Measurements from ENCODE around the gene ZBBX.
"Not testable (repeated sequence)": the region's sequence is repeated elsewhere in the genome, so short reads cannot be mapped to it uniquely, and the experiment has no call there.

The ZBBX gene, protein sequence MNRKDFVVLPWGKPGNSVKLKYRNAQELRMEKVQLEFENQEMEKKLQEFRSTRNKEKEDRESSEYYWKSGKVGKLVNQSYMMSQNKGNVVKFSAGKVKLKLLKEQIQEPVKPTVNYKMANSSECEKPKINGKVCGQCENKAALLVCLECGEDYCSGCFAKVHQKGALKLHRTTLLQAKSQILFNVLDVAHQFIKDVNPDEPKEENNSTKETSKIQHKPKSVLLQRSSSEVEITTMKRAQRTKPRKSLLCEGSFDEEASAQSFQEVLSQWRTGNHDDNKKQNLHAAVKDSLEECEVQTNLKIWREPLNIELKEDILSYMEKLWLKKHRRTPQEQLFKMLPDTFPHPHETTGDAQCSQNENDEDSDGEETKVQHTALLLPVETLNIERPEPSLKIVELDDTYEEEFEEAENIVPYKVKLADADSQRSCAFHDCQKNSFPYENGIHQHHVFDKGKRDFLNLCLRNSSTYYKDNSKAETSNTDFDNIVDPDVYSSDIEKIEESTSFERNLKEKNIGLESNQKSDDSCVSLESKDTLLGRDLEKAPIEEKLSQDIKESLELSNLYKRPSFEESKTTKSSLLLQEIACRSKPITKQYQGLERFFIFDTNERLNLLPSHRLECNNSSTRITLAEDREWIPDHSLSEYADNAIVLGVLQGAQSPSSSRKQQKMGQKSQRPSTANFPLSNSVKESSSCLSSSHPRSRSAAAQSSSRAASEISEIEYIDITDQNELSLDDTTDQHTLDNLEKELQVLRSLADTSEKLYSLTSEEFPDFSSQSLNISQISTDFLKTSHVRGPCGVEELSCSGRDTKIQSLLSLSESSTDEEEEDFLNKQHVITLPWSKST

DNA sequence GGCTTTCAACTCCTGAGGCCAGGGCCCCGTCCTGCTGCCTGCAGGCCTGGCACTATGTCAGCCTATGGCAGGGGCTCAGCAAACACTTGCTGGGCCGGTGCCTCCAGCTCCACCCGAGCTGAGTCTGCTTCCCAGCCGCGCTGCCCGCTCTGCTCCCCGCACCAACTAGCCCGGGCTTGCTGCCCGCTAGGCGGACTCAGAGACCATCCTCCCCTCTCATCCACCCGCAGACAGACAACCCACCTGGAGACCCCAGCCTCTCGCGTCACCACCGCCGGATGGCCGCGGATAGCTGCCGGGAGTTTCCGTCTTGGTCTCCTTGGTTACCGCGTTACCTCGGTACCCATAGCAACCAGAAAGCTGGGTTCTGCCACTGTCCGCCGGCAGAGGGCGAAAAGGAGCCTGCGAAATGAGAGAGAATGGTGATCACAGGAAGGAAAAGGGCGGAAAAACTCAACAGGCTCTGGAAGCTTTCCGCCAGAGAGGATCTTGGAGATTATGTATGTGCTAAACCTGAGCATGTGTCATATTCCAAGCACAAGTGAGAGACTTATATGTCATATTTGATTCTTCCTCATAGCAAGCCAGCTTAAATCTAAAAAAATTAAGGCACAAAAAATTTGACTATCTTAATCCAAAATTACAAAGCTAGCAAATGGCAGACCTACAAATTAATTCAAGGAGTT is at the start of gene ZBBX:
ZBBX (minus strand) TSS at position 294 of the 686 bp plus-strand sequence. CDS start 7,396 bp downstream, outside the sequence.
- DNase-seq, result no peak

DNA sequence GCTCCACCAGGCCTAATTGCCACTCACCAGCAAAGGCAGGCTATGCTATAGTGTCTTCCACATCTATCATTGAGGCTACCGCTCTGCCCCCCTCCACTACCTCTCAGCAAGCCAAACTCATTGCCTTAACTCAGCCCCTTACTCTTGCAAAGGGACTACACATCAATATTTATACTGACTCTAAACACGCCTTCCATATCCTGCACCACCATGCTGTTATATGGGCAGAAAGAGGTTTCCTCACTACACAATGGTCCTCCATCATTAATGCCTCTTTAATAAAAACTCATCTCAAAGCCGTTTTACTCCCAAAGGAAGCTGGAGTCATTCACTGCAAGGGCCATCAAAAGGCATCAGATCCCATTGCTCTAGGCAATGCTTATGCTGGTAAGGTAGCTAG is 46.9 kb upstream of the ZBBX start:
- DNase-seq, result not testable (repeated sequence)

DNA sequence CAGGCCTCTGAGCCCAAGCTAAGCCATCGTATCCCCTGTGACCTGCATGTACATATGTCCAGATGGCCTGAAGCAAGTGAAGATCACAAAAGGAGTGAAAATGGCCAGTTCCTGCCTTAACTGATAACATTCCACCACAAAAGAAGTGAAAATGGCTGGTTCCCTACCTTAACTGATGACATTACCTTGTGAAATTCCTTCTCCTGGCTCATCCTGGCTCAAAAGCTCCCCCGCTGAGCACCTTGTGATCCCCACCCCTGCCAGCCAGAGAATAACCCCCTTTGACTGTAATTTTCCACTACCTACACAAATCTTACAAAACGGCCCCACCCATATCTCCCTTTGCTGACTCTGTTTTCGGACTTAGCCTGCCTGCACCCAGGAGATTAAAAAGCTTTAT is 42.3 kb upstream of the ZBBX start:
- not testable (repeated sequence) for DNase-seq

DNA sequence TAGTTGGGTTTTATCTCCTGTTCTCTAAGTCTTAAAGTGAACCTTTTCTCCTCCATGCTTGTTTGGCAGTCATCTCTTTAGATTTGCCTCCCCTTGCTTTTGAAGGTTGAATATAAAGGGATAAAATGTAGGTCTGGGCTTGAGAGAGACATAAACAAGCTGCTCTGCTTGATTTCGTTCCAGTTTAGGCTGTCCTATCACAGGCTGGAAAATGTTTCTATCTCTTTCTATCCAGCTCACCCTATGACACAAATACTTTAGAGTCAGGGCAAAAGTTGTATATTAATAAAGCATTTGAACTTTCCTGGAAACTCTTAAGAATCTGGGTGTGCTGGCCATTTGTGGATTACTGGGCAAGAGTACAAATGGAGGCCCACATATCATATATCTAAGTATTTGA is 29.5 kb upstream of the ZBBX start:
- no peak for DNase-seq

DNA sequence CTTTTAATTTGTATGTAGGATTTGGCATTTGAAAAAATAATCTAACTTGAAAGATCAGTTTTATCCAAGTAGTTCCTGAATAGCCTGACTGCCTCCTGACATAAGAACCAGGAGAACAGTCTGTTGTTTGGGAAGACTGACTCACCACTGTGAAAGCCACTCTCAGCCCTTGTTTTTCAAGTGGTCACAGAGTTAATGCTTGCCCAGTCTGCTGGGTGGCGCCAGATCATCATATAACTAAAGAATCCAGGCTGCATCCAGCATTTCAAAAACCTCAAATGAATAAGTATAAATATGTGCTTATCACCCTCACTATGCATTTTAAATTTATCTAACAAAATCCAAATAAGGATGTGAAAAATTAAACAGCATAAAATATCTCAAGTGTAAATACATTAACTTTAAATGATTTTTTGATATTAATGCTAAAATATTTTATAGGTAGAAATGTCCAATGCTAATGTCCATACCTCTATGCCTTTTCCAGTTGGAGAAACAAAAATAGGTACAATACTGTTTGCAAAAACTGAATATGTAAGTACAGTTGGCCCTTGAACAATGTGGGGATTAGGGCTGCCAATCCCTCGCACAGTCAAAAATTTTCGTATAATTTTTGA is 26.9 kb upstream of the ZBBX start:
- peak; percentile 2 for DNase-seq

DNA sequence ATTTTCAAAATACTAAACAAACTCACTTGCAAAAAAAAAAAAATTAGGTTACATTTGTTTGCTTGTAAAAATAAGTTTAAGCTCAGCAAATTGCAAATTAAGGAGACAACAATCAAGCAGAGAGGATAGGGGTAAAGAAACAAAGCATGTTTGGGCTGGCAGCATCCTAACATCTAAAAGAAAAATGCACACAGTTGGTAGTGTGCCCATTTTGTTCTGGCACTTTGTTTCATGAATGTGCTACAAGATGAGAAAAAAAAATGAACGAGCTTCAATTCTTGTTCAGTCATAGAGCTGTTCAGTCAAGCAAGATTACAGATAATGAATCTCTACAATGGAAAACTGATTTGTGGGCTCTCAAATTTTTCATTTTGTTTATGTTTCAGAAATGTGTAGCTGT is 17.7 kb upstream of the ZBBX start:
- no peak for DNase-seq

DNA sequence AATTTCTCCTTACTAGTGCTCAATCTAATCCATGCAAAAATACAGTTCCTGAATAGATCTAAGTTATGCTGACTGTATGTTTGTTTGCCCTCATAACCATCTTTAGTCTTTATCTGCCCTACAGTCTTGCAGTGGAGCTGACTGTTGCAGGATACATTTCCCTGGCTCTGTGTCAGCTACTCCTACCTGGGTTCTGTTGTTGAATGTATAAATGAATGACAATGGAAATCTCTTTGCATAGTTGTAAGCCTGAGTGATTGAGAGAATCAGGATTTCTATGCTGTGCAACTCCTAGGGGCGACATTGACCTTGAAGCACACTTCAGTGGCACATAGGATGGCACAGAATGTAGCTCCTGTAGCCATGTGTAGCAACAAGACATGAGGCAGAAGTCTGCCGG is 16.0 kb upstream of the ZBBX start:
- no peak for DNase-seq

DNA sequence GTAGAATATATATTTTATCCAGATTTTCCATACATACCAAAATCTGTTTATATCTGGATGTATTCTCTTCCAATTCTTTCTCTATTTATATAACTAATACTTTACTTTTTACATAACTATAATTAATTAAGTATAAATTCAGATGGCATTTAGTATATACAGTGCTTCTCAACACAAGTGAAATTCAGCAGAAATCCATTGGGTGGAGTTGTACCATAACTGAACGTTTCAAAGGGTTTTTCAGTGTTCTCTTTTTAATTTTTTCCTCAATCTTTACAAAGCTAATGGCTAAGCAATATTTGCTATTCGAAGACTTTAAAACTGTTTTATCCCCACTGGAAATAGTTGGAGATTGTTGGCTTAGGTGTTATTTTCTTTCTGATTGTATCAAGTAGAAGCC is 13.9 kb upstream of the ZBBX start:
- no peak for DNase-seq

DNA sequence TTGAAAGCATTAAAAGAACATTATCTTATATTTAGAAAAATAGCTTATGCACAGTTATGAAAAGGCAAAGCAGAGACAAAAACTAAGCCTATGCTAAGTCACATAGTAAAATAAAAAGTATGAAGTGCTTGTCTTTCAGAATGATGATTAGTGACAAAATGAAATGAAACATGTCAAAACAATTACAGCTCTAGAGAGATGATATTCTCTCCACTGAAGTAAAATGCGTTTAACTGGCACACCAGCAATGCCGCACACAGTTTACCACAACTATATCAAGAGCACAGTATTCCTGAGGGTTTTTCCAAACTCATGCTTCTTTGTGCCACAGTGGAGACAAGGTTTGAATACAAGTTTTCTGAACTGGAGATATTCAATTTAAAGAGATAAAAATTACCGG is 2.1 kb upstream of the ZBBX start:
- no peak for DNase-seq

DNA sequence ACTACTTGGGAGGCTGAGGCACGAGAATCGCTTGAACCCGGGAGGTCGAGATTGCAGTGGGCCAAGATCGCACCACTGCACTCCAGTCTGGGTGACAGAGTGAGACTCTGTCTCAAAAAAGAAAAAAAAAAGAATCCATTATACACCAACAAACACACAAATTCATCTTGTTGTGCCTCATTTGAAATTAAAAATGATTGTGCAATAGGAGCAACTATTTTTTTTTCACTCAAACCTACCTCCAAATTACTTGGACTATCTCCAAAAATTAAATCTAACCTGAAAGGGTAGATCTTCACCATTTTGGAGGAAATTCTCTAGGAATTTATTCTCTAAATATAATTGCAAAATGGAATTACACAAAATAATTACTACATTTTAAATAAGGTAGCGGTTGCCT is 4.6 kb downstream of the ZBBX start:
- no peak for DNase-seq

DNA sequence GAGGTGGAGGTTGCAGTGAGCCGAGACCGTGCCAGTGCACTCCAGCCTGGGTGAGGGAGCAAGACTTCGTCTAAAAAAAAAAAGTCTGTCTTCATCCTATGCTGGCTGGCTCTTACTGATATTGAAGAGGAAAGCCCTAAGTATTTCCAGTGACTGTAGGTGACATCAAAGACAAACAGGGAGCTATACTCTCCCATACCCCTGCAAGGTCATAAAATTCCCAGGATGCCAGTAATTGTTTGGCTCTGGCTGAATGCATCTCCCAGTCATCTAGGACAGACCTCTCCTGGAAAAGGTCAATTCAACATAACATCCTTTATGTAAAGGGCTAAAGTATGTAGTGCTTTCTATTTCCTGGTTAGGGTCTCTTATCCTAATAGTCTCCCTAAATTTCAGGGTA is 8.0 kb downstream of the ZBBX start:
- no peak for DNase-seq

DNA sequence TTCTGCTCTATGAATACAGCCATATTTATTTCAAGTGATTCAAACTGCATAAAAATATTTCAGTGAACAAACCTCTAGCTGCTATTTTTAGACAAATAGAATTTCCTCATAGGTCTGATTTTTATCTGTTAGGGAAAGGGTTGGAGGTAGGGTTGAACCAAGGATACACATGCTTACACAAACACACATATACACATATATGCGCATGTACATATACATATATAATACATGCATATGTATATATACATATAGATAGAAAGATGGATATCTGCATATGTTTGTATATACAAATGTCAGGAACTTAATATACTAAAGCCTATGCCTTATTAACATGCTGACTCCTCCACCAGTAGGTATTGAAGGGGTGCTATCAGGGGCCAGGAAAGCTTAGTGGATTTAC is 18.1 kb downstream of the ZBBX start:
- no peak for DNase-seq

DNA sequence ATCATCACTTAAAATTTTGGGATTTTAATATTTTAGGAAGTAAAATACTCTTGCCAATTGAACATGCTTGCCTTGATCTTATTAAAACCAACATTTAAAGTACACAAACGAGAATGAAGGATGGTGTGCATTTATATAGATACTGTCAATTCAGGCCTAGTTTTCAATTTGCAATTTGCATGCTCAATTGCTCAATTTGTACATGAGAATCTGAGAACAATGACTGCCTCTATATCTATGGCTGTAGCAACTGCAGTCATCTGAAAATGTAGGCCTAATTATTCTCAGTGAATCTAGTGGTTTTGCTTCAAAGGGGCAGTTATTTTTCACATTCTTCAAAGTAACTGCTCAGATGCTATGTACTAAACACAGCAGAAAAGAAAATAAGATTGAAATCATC is 18.8 kb downstream of the ZBBX start:
- DNase-seq, result no peak

DNA sequence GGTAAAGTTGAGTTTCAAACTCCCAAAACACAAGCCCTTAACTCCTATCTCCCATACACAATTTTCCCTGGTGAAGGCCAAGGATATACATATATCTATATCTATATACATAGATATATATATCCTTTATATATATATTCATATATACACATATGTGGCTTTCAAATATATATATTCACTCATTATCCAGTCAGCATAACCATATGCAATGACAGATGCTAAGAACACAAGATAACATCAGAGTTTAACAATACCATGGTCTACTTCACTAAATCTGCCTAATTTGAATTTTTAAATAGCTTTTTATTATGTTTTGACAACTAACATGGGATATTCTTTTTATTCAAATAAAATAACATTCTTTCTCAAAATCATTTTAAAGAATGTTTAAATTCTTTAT is 24.7 kb downstream of the ZBBX start:
- DNase-seq, result no peak

DNA sequence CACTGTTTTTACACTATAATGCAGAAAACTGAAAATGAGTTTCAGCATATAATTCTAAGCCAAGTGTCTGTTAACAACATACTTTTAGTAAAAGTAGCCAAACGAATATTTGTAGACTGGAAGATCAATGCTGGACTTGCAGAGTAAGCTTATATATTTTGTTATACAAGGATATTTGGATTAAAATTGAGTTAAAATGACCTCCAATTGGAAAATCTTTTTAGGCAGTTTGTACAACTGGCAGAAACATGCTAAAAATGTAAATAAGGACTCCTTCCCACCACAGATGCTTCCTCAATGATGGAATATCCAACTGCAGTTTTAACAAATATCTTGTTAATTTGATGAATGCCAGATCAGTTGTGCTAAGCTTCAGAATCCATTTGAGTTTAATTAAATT is 25.3 kb downstream of the ZBBX start:
- DNase-seq, result no peak

DNA sequence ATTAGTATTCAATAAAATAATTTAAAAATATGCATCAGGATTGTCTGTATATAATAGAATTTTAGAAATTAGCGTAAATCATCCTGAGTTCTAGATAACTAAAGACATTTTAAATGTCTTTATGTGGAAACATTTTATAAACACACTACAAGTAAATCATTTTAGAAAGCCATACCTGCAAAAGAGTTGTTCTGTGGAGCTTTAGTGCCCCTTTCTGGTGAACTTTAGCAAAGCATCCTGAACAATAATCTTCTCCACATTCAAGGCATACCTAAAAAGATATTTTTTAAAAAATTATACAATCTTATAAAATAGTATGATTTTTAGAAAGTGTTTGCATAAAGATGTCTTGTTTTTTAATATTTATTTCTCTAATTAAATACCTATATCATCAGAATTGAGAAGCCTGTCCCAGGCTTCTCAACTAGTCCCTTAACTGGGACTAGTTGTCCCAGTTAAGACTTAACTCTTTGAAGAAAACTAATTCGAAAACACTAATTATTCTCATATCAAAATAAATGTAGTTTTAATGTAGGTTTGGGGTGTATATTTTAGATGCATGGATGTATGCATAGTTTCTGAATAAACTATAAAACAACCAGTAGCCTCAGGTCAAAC is 29.7 kb downstream of the ZBBX start:
- DNase-seq, result no peak

DNA sequence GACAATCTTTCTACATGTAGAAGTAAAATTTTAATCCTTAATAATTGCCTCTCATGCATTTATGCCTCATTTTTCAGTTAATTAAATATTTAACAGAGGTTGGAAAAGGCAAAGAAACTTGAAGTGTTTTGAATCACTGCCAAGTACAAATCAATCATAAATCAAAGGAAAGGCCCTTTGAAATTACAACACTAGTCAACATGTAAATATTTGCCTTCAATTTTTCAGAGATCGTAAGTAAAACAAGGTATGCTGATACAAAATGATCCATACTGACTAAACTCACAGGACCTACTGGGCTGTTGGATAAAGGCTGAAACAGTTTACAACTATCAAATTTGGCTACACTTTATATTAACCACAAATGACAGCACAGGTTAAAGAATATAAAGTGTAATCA is 33.9 kb downstream of the ZBBX start:
- no peak for DNase-seq

DNA sequence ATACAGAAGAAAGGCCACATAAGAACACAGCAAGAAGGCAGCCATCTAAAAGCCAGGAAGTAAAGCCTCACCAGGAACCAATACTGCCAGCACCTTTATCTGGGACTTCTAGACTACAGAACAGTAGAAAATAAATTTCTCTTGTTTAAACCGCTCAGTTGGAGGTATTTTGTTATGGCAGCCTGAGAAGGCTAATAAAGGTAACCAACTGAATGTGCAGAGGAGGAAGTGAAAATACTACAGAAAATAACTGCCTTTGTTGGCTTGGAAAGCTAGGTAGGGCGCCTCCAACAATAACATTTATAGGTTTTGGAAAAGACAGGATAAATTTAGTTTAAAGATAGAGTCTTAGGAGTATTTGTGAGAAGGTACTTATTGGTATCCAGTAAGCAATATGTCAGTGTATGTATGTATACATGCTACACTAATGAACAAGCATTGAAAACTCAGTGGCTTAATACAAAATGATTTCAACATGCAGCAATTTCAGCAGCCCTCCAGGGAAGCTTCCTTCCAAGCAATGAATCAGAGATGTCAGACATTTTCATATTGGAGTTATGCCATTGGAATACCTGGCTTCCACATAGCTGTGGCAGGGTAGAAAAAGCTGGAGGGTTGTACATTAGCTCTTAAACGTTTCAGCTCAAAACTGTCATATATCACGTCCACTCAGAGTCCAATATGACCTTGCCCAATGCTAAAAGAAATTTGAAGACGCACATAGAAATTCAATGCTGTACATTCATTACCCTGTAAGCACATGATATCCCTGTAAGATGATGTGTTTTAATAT is 48.9 kb downstream of the ZBBX start:
- DNase-seq, result no peak

DNA sequence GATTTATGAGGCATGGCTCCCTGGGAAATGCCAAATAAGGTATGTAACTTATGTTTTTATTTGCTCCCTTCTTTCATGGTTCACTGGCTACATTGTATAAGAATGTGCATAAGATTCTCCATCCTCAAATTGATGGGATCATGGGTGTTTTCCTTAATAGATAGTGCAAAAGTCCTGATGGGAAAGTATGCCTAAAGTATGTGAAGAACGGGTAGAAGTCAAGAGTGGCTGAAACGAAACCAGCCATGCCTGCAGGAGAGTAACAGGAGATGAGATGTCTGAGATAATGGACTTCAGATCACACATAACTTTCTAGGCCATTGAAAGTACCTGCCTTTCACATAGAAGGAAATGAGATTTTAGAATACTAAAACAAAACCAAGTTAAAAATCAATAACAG is 56.5 kb downstream of the ZBBX start:
- DNase-seq, result no peak

DNA sequence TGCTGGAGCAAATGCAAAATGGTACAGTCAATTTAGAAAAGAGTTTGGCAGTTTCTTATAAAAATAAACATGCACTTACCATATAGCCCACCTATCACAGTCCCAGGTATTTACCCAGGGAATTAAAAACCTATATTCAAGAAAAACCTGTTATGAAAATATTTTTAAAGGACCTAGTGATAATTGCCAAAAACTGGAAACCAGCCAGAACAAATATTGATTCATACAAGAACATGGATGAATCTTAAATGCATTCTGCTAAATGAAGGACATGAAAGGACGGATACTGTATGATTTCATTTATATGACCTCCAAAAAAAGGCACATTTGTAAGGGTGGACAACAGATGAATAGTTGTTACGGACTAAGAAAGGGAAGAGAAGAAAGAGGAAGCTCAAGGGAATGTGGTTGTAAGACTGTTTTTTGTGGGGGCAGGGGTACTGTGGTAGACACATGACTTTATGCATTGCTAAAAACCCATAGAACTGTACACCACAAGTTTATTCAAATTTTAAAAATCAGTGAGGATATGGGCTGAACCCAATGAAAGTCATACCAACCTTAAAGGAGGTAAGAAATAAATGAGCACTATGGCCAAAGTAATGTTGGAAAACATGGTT is 61.0 kb downstream of the ZBBX start:
- DNase-seq, result peak; percentile 19

DNA sequence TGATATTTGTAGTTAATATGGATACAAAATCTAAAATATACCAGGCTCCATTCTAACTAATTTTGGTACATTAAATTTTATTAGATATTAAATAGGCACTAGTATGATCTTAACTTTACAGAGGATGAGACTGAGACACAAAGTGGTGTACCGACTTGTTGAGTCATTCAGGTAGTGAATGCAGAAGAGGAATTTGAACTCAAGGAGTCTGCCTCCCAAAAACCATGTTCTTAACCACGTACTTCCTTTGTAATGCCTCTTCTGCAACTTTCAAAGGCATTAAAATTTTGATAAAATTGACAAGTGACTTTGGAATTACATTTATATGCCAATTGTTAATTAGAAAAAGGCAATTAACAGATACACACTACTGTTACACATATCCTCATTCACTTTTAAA is 61.8 kb downstream of the ZBBX start:
- DNase-seq, result no peak

All from GF-D8 (cell line).